OCI-LY7 (cell line): ENCODE results near the gene CCNF. TPM values are rescaled to one million over a fixed set of nuclear protein-coding genes. Genes with fewer than 3 reads are reported as not detected.

Experiments used
- BruUV-seq: library from RNA; stranded (reverse); fragments of 400-500 nt; replicated peaks from 2 replicates; lab custom pipeline; 2021; lab: Mats Ljungman, UMichigan
- CTCF ChIA-PET: fragments of 300-600 bp; sonication (Branson Sonifier 250); formaldehyde crosslinking; loops from one replicate; lab custom pipeline; 2022; ENCODE audit warnings: antibody characterized with exemption; ENCODE audit not compliant: unreplicated experiment; lab: Charles Lee
- POLR2A ChIA-PET: fragments of 300-600 bp; sonication (Branson Sonifier 250); formaldehyde crosslinking; loops from one replicate; lab custom pipeline; 2022; ENCODE audit warnings: antibody characterized with exemption; lab: Charles Lee
- DNase-seq: peaks from one replicate; pipeline ENCODE4 v3.0.0-alpha.2; 2015; ENCODE audit warnings: low spot score
- H2AFZ ChIP-seq: fragments of 200-600 bp; sonication (generic), shearing (Covaris generic); 2 replicates; pipeline ENCODE4 v1.6.1; 2014; ENCODE audit warnings: mild to moderate bottlenecking, antibody characterized with exemption, low read length, moderate library complexity
- H3K27ac ChIP-seq: fragments of 200-600 bp; sonication (generic); 2 replicates; pipeline ENCODE4 v1.5.1; 2014; ENCODE audit warnings: mixed run types, low read depth, mild to moderate bottlenecking, moderate library complexity, low read length, inconsistent platforms; ENCODE audit not compliant: poor library complexity, severe bottlenecking
- H3K36me3 ChIP-seq: fragments of 200-600 bp; sonication (generic); 2 replicates; pipeline ENCODE4 v1.6.1; 2014; ENCODE audit warnings: mild to moderate bottlenecking, antibody characterized with exemption, low read length, moderate library complexity, mixed read lengths; ENCODE audit not compliant: insufficient read depth
- H3K4me1 ChIP-seq: fragments of 200-600 bp; sonication (generic); 2 replicates; pipeline ENCODE4 v1.5.1; 2014; ENCODE audit warnings: mild to moderate bottlenecking, low read length; ENCODE audit not compliant: insufficient read depth, poor library complexity, severe bottlenecking
- H3K4me2 ChIP-seq: fragments of 200-600 bp; sonication (generic); 2 replicates; pipeline ENCODE4 v1.6.1; 2014; ENCODE audit warnings: mild to moderate bottlenecking, low read length
- H3K4me3 ChIP-seq: fragments of 200-600 bp; sonication (generic); 2 replicates; pipeline ENCODE4 v1.5.1; 2014; ENCODE audit warnings: mild to moderate bottlenecking, low read depth, low read length; ENCODE audit not compliant: poor library complexity, severe bottlenecking
- H3K79me2 ChIP-seq: fragments of 200-600 bp; sonication (generic); 2 replicates; pipeline ENCODE4 v1.6.1; 2016; ENCODE audit warnings: low read depth, mild to moderate bottlenecking, low read length, moderate library complexity, mixed read lengths; ENCODE audit not compliant: insufficient read depth
- H3K9me2 ChIP-seq: fragments of 200-600 bp; sonication (generic); 2 replicates; pipeline ENCODE4 v1.6.1; 2016; ENCODE audit warnings: mild to moderate bottlenecking, low read length, mixed read lengths; ENCODE audit not compliant: insufficient read depth
- H3K9me3 ChIP-seq: fragments of 200-600 bp; sonication (generic); 2 replicates; pipeline ENCODE4 v1.6.1; 2014; ENCODE audit warnings: mild to moderate bottlenecking, mixed run types, low read length, mixed read lengths
- H4K20me1 ChIP-seq: fragments of 200-600 bp; sonication (generic); 2 replicates; pipeline ENCODE4 v1.6.1; 2014; ENCODE audit warnings: mild to moderate bottlenecking, antibody characterized with exemption, low read length, moderate library complexity, mixed read lengths; ENCODE audit not compliant: insufficient read depth
- EZH2phosphoT487 ChIP-seq: fragments of 200-600 bp; sonication (generic); IDR thresholded peaks from 2 replicates; pipeline ENCODE4 v1.6.1; 2018; ENCODE audit warnings: low read depth, borderline replicate concordance, mild to moderate bottlenecking, mixed run types, antibody characterized with exemption, low read length, moderate library complexity, mixed read lengths
- intact Hi-C: fragments of 100-400 bp; cut with micrococcal nuclease; formaldehyde crosslinking; loops from one replicate; pipeline ENCODE4 v1.10.0; 2022; ENCODE audit not compliant: unreplicated experiment
- total RNA-seq, 2 experiments: library from RNA; depleted of rRNA in 1 of 2; stranded (reverse); fragments of >200 nt in 1 of 2; shearing (Covaris generic) in 1 of 2; gene quantifications; 2 replicates each; pipeline ENCODE4 v1.2.3, GENCODE V29; 2014 to 2022
- TF ChIP-seq, protein P1 (sequence below): fragments of 200-600 bp; sonication (generic); conservative IDR thresholded peaks from 2 replicates; pipeline ENCODE4 v1.5.1; 2014; ENCODE audit warnings: mild to moderate bottlenecking, antibody characterized with exemption, low read length, moderate library complexity, mixed read lengths

The CCNF gene
- total RNA-seq, 2 experiments from 2014 or later, result 82.1 to 83.3 TPM

DNA sequence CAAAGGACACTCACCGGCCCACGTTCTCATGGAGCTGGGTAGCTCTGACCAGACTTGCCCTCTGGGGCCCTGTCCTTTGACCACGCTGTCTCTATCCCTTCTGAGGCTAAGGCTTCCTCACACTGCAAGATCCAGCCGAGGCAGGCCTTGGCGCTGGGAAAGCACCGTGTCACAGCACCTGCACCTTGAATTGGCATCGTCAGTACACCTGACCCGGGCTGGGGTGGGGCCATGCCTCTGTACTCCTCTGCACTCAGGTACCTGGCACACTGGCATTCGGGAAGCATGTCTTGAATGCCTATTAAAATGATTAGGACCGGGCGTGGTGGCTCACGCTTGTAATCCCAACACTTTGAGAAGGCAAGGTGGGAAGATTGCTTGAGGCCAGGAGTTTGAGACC, 51.7 kb downstream of the CCNF start:
- peaks cover 6% of the 10 kb centered on the region; the same call in 1 of the 2 replicates for H4K20me1 ChIP-seq
- no TSS peak for BruUV-seq
- H3K4me1 ChIP-seq, result peaks cover 10% of the 10 kb centered on the region
- H3K4me3 ChIP-seq, result no peak overlapping the region
- no peak overlapping the region for H3K27ac ChIP-seq
- ChIA-PET POLR2A (interaction anchor here (0.7 kb wide), 1 partner anchor 1811 kb away, joined by 3 read pairs; no protein-coding TSS in a partner anchor), CTCF (no interaction called here)
- H3K4me2 ChIP-seq, result no peak overlapping the region
- no peaks in the 10 kb centered on the region for H3K9me2 ChIP-seq
- no peaks in the 10 kb centered on the region for H3K9me3 ChIP-seq
- DNase-seq, result no peak
- peaks cover 12% of the 10 kb centered on the region; the same call in 1 of the 2 replicates for H3K36me3 ChIP-seq
- H3K79me2 ChIP-seq, result peaks cover 19% of the 10 kb centered on the region; the same call in 1 of the 2 replicates
- intact Hi-C loops, result no loop called here
- H2AFZ ChIP-seq, result no peak overlapping the region
- TF ChIP-seq, protein P1, sequence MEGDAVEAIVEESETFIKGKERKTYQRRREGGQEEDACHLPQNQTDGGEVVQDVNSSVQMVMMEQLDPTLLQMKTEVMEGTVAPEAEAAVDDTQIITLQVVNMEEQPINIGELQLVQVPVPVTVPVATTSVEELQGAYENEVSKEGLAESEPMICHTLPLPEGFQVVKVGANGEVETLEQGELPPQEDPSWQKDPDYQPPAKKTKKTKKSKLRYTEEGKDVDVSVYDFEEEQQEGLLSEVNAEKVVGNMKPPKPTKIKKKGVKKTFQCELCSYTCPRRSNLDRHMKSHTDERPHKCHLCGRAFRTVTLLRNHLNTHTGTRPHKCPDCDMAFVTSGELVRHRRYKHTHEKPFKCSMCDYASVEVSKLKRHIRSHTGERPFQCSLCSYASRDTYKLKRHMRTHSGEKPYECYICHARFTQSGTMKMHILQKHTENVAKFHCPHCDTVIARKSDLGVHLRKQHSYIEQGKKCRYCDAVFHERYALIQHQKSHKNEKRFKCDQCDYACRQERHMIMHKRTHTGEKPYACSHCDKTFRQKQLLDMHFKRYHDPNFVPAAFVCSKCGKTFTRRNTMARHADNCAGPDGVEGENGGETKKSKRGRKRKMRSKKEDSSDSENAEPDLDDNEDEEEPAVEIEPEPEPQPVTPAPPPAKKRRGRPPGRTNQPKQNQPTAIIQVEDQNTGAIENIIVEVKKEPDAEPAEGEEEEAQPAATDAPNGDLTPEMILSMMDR, result no peak
- no peak for TF ChIP-seq EZH2phosphoT487

DNA sequence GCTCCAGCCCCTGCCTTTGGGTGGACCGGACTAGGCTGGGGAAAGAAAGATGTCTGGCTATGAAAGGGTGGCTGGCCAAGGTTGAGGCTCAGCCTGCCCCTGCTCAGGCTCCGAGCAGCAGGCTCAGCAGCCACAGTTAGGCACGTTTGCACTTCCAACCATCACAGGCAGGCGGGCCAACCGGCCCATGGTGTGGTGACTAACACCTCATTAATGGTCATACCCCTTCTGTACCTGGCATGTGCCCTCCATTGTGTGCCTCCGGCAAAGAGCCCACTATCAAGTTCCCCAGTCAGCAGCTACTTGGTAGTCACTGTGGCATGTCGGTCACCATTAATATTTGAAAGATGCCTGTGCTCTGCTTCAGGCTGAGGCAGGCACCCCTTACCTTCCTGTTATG, 52.4 kb downstream of the CCNF start:
- Histone ChIP-seq H3K4me2 (no peak overlapping the region), H3K4me3 (no peak overlapping the region), H3K4me1 (peaks cover 5% of the 10 kb centered on the region), H3K79me2 (0 out of 2 replicates have a peak, but pooled peaks cover 12% of the 10 kb centered on the region), H4K20me1 (no peaks in the 10 kb centered on the region), H3K27ac (no peak overlapping the region), H3K9me3 (no peaks in the 10 kb centered on the region), H2AFZ (no peak overlapping the region), H3K36me3 (peaks cover 12% of the 10 kb centered on the region; the same call in 1 of the 2 replicates), H3K9me2 (no peaks in the 10 kb centered on the region)
- no peak for DNase-seq
- BruUV-seq, result no TSS peak
- ChIA-PET POLR2A (no interaction called here), CTCF (no interaction called here)
- intact Hi-C loops, result no loop called here
- TF ChIP-seq, protein P1, result no peak
- TF ChIP-seq EZH2phosphoT487, result no peak

DNA sequence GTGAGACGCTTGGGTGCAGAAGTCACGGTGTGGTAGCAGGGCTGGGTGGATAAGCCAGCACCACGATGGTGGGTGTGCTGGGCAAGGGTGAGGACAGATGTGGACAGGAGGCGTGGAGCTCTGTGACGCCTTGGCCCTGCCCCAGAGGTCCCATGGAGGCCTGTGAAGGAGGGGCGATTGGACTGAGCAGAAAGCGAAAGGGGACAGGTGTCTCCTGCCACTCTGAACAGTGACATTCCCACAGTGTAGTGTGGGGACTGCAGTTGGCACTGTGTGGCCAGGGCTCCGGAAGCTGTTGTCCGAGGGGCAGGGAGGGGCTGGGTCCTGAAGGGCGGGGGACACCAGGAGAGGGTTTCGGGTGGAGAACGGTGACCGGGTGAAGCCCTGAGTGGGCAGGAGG, 53.0 kb downstream of the CCNF start:
- no peak for DNase-seq
- Histone ChIP-seq H3K36me3 (peaks cover 6% of the 10 kb centered on the region; the same call in 1 of the 2 replicates), H3K9me2 (no peaks in the 10 kb centered on the region), H3K27ac (no peak overlapping the region), H2AFZ (no peak overlapping the region), H3K79me2 (0 out of 2 replicates have a peak, but pooled peaks cover 10% of the 10 kb centered on the region), H3K4me1 (peaks cover 6% of the 10 kb centered on the region), H4K20me1 (no peaks in the 10 kb centered on the region), H3K4me3 (no peak overlapping the region), H3K4me2 (no peak overlapping the region), H3K9me3 (no peaks in the 10 kb centered on the region)
- TF ChIP-seq EZH2phosphoT487, result no peak
- TF ChIP-seq, protein P1, result no peak
- CTCF ChIA-PET, result no interaction called here
- BruUV-seq, result no TSS peak
- POLR2A ChIA-PET, result no interaction called here
- intact Hi-C loops, result no loop called here
